GM19099 (cell line): ENCODE data around the gene NETO2.

ENCODE experiments used
- POLR2A ChIP-seq: IDR thresholded peaks from 3 replicates; pipeline ENCODE4 v1.6.1; 2011; ENCODE audit warnings: low read depth; ENCODE audit not compliant: insufficient read length; ENCODE audit errors: extremely low read depth

The NETO2 gene

DNA sequence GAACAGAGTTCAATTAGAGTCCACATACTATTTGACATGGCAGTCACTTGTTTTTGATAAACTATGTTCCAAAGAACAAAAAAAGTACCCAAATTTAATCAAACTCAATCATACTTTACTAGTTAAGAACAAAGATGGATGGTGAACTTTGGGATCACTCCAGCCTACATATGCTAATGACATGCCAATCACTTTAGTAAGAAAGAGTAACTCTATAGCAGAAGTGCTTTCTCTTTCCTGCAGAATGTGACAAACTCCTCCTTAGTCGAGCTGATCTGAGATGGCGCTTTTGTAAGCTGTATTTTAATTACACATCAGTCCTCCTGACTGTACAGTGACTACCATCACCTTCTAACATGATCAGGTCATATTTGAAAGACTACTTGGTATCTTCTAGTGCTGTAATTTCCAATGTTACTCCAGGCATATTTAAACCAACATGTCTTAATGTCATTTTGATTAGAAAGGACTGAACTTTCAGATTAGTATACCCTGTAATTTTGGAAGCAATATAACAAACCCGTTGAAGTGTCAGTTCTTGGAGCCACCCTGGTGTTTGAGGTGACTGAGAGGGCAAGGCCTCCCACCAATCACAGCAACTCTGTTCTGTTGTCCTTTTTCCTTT lies 4.1 kb downstream of the NETO2 start:
- no peak for TF ChIP-seq POLR2A

DNA sequence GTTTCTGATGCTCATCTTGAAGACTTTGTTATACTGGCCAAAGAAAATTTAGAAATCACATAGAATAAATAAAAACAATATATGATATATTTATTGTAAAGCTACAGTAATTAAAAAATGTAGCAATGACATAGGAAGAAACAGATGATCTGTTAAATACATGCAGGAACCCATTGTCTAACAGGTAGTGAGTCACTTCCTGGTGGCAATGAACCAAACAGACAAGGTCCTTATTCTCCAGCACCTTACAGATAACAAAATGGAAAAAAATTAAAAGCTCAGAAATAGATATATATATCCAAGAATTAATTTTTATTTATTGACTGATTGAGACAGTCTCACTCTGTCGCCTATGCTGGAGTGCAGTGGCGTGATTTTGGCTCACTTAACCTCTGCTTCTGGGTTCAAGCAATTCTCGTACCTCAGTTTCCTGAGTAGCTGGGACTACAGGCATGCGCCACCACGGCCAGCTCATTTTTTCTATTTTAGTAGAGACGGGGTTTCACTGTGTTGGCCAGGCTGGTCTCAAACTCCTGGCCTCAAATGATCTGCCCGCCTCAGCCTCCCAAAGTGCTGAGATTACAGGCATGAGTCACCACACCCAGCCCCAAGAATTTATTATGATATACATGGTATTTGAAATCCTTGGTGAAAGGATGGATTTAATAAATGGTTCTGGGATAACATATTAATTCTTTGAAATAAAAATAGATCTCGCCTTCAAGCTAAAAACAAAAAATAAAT lies 7.5 kb downstream of the NETO2 start:
- no peak for TF ChIP-seq POLR2A

DNA sequence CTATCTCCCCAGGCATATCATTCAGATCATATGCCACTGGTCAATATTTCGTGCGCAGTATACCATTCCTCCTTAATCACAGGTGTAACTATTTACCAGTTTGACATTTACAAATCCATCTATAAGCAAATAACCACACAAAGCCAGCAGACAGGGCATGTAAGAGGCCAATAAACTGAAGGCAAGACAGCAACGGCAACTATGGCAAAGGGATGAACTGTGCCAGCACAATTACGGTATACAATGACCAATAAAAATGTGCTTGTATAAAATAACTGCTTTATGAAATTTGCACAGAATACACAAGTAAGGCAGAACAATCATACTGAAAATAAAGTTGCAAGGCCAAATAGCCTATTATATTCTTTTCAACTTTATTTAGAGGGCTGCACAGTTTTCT lies 9.2 kb downstream of the NETO2 start:
- no peak for TF ChIP-seq POLR2A

DNA sequence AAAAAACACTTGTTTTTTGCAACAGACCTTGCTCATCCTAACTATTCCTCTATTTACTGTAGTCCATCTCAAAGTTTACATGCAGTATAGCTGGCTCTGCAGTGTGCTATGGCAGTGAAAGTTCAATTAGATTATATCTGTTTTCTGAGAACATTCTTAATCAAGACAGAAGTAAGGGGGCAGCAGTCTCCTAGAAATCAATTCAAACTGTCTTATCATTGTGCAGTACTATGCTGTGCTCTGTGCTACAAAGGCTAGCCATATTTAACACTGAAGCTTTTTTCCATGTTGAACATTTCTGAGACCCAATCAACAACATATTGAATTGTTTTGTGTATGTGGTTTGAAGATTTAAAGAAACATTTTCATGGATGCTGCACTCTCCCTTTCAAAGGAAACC lies 11.4 kb downstream of the NETO2 start:
- TF ChIP-seq POLR2A: no peak

DNA sequence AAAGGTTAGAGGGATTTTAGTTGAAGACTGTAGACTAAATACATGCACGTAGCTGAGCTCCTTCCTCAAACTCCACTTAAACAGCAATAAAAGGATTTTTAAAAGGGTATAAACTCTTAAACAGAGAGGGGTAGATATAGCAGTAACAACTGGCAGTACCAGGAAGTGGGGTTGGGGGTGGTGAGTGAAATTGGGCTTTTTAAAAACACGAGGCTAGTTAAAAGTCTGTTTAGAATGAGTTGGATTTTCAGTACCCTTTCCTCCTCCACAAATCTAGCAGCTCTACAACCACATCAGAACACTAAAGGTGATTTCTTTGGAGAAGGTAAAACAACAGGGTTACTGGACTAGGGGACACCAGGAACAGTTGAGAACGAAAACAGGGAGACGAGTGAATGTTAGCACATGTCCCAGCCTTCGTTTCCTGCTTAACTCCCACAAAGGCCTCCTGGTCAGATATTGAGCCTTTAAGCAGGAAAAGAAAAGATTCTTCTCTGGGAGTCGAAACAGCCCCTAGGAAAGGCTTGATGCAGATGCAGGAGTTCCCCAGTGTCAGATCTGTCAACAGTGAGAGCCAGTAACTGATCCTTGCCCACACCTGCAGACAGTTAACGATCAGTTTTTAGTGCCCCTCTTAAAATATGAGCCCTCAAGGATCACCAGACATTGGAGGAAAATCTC lies 13.8 kb downstream of the NETO2 start:
- no peak for TF ChIP-seq POLR2A

DNA sequence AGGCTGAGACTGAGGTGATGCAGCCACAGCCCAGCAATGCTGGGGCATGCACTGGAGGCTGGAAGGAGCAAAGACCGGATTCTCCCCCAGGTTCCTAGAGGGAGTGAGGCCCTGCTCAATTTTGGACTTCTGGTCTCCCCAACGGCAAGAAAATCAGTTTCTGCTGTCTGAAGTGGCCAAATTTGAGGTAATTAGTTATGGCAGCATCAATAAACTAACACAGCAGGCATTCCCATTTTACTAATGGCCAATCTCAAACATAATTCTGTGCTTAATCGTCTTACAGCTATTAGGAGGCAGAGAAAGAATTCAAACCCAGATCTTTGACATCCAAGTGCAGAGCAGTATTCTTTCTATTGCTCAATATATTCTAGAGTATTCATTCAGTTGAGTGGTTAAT lies 16.2 kb downstream of the NETO2 start:
- no peak for TF ChIP-seq POLR2A

DNA sequence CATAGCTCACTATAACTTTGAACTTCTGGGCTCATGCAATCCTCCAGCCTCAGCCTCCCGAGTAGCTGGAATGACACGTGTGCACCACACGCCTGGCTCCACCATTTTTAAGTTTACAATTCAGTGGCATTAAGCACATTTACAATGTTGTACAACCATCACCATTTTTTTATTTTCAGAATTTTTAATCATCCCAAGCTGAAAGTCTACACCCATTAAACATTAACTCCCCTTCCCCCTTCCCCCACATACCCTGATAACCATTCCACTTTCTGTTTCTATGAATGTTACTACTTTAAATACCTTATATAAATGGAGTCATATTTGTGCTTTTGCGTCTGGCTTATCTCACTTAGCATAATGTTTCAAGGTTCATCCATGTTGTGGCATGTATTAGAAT lies 18.0 kb downstream of the NETO2 start:
- no peak for TF ChIP-seq POLR2A

DNA sequence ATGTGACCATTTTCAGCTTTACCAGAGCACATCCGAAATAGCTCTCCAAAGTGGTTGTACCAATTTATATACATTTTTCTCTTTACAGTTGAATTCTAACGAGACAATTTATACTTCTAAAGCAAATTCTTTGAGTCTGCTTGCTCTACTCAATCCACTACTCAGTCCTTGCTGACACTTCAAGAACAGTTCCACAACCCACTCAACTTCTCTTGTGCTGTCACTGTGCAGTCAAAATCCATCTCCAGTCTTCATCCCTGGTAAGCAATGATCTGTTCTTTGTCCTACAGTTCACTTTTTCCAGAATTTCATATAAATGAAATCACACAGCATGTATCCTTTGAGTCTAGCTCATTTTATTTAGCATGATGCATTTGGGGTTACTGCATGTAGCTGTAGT lies 30.6 kb downstream of the NETO2 start:
- no peak for TF ChIP-seq POLR2A

DNA sequence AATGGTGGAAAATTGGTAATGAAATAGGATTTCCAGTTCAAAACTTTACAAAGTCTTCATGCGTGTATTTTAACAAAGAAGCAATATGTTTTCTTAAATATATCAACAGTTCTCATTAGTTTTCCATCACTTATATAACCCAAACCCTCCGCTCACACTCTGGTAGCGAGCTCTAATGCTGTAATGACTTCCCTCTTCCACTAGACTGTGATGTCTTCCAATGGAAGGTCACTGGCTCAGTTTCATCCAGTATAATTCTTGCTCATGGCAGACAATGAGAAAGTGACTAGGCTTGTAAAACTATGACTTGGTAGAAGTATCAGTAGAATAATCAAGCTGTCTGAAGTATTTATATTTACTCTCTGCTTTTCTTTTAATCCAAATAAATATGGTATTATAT lies 32.8 kb downstream of the NETO2 start:
- no peak for TF ChIP-seq POLR2A

DNA sequence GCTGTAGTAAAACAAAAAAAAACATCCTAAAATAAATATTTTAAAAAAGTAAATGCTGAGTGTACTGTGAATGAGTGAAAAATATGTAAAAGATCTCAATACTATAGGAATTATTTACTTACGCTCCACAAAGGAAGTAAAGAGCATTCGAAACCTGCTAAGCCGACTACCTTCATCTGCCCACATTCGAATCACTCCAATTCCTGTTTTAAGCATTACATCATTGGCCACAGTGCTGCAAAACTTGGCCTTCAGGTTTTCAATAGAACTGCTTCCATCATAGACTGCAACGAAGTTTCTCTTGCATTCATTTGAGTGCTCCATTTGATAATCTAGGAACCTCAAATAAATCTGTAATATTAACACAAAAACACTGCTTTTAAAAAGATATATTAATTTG lies 34.4 kb downstream of the NETO2 start:
- no peak for TF ChIP-seq POLR2A

DNA sequence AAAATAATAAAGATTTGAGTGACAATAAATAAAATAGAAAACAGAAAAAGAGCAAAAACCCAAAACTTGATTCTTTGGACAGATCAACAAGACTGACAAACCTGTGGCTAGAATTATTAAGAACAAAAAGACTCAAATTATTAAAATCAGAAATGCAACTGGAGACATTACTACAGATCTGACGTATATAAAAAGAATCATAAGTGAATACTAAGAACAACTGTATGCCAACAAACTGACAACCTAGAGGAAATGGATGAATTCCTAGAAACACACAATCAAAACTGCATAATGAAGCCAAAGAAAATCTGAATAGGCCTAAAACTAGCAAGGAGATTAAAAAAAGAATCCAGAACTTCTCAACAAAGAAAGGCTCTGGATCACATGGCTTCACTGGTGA lies 47.4 kb downstream of the NETO2 start:
- no peak for TF ChIP-seq POLR2A

DNA sequence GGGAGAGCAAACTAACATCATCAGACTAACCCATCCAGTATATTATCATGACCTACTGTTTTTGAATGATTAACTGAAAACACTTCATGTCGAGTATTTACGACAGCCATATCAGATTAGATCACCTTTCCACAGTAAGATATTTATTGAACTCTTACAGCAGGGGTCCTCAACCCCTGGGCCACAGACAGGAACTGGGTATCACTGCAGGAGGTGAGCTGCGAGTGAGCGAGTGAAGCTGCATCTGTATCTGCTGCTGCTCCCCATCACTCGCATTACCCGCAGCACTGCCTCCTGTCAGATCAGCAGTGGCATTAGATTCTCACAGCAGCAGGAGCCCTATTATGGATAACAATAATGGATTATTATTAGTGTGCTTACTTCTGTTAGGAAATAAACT lies 59.5 kb downstream of the NETO2 start:
- no peak for TF ChIP-seq POLR2A

DNA sequence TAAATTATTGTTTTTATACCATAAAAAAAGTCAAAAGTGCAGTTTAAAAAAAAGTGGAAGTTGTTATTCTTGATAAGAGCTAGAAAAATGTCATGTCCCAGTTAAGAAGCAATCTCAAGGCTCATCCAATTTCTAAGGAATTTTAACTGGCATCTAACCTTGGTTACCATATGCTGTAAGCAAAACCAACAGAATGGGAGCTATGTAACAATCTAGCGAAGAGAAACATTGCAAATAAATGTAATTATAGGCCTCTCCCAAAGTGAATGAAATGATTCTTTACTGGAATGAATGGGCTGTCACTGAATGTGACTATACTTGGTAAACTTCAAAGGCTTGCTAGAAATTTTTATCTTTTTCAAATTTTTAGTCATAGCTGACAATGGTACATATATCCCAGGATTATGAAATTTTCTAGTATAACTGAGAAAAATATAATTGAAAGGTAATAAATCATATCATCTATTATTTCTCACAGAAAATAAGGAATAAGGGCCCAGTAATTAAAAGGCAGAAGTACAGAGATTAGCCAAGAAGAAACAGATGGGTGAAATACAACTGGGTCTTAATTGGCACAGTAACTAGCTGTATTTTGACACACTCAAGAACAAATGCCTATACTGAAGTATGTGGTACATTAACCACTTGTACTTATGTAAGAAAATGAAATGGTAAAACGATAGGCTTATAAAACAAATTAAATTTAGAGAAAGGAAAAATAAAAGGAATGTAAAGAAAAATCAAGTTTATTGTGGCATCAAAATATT lies 61.5 kb downstream of the NETO2 start:
- no peak for TF ChIP-seq POLR2A

DNA sequence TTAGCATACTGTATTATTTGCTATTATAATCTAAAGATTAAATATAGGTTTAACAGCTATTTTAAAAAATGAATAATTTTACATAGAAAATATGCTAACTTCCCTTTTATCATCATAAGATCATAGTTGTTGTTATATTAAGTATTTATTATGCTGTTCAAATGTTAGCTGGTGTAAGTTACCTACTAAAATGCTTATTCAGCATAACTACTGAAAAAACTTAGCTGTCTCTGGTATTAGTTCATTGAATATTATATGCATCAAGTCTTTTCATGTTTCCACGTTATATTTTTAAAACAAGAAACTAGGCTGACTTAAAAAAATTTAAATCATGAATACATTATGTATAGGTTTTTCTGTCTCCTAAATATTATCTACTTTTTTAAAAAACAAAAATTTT lies 62.6 kb downstream of the NETO2 start:
- no peak for TF ChIP-seq POLR2A

DNA sequence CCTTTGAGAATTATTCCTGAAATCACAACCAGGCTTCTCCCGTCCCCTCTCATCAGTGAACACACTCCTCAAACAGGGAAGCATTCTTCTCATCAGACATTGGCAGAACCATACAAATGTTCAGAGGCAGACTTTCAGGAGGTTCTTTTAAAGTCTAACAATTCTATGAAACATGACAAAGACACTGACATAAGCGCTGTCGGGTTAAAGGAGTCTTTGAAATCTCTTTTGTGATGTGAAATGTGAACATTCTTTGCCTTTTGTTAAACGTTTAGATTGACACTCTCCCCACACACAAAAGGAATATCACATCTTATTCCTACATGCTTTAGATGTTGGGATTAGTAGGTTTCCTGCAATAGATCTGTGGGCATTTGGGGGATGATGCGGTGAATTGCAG lies 63.9 kb downstream of the NETO2 start:
- no peak for TF ChIP-seq POLR2A
